ENCODE data around the gene ADAM12. TPM values are rescaled to one million over a fixed set of nuclear protein-coding genes. Genes with fewer than 3 reads are reported as not detected.

Gene ADAM12
- total and polyA plus RNA-seq, 7 donors, result 0.01 to 3.3 (median 0.24) TPM; not detected in 2

DNA sequence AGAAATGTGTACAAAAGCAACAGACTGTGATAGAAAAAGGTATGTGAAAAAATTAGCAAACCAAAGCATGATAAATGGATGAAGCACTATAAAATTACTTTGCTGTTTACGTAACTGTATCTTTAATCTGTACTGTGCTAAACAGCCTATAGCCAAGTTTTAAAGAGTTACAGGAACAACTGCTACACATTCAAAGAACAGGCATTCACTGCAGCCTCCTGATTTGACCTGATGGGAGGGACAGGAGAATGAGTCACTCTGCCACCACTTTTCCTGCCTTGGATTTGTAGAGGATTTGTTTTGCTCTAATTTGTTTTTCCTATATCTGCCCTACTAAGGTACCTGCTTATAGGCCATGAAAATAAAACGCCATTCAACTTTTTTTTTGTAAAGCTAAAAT lies 375.8 kb downstream of the ADAM12 start:
- intact Hi-C loops (cut with DNase I), result no loop called here
- H3K4me1 ChIP-seq, result no peaks in the 10 kb centered on the region
- no peak overlapping the region for H3K27ac ChIP-seq
- H3K4me3 ChIP-seq, result no peak overlapping the region
- DNase-seq (no peak), ATAC-seq (no peak)
- H3K27me3 ChIP-seq (ENCODE audit: insufficient read depth in 3 of 3, low read length in 2 of 3), result peaks cover 0 to 2% (median 0%) of the 10 kb centered on the region in 3 donors
- 93 to 94% (median 94%) methylated on average over 2 of the region's 2 CpGs for WGBS, 3 donors
- TF ChIP-seq, protein P1, sequence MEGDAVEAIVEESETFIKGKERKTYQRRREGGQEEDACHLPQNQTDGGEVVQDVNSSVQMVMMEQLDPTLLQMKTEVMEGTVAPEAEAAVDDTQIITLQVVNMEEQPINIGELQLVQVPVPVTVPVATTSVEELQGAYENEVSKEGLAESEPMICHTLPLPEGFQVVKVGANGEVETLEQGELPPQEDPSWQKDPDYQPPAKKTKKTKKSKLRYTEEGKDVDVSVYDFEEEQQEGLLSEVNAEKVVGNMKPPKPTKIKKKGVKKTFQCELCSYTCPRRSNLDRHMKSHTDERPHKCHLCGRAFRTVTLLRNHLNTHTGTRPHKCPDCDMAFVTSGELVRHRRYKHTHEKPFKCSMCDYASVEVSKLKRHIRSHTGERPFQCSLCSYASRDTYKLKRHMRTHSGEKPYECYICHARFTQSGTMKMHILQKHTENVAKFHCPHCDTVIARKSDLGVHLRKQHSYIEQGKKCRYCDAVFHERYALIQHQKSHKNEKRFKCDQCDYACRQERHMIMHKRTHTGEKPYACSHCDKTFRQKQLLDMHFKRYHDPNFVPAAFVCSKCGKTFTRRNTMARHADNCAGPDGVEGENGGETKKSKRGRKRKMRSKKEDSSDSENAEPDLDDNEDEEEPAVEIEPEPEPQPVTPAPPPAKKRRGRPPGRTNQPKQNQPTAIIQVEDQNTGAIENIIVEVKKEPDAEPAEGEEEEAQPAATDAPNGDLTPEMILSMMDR (IDR thresholded peaks at IDR 0.05), result no peak
- no peaks in the 10 kb centered on the region for H3K9me3 ChIP-seq
- H3K36me3 ChIP-seq (ENCODE audit: insufficient read depth in 1 of 2, low read depth in 1 of 2), result no peaks in the 10 kb centered on the region

DNA sequence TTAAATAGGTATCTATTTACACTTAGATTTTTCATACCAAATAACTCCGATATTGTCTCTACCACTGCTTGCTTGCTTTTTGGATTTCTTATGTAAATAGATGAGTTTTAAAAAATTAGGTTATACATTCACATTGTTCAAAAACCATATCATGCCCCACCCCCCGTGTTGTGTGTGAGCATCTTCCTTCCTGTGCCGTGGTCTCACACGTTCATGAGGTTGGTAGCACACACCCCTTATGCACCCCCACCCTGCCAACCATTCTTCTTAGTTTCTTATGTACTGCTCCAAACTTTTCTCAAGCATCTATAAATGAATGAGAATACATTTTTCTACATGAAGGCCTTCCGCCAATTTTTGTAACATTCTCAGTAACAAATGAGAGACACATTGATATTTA lies 376.3 kb downstream of the ADAM12 start:
- H3K9me3 ChIP-seq, result no peaks in the 10 kb centered on the region
- DNase-seq (no peak), ATAC-seq (no peak)
- TF ChIP-seq, protein P1 (IDR thresholded peaks at IDR 0.05), result no peak
- intact Hi-C loops (cut with DNase I), result no loop called here
- H3K4me1 ChIP-seq, result no peaks in the 10 kb centered on the region
- H3K4me3 ChIP-seq, result no peak overlapping the region
- H3K27me3 ChIP-seq (ENCODE audit: insufficient read depth in 3 of 3, low read length in 2 of 3), result peaks cover 0 to 2% (median 0%) of the 10 kb centered on the region in 3 donors
- no peak overlapping the region for H3K27ac ChIP-seq
- H3K36me3 ChIP-seq (ENCODE audit: insufficient read depth in 1 of 2, low read depth in 1 of 2), result no peaks in the 10 kb centered on the region
- 89 to 91% (median 89%) methylated on average over 5 of the region's 5 CpGs for WGBS, 3 donors

DNA sequence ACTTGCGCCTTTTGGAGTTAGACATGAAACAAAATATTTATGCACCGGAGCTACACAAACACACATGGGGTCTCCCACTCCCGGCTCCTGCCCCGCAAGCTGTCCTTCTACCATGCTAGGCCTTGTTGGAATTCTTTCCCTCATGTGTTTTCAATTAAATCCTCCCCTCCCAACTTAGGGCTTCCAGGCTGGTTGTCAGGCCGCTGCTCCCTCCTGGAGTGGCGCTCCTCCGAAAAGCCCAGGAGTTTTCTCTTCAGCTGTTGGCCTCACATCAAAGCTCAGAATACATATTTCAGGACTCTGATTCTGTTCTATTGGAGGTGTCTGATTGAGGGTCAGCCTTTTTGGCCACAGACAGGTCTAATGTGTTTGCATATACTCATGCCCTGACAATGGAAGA lies 378.6 kb downstream of the ADAM12 start:
- no peaks in the 10 kb centered on the region for H3K36me3 ChIP-seq (ENCODE audit: insufficient read depth in 1 of 2, low read depth in 1 of 2)
- no peak overlapping the region for H3K27ac ChIP-seq
- H3K27me3 ChIP-seq (ENCODE audit: insufficient read depth in 3 of 3, low read length in 2 of 3), result peaks cover 0 to 2% (median 0%) of the 10 kb centered on the region in 3 donors
- ATAC-seq (no peak), DNase-seq (no peak)
- no peaks in the 10 kb centered on the region for H3K4me1 ChIP-seq
- no peak overlapping the region for H3K4me3 ChIP-seq
- no peaks in the 10 kb centered on the region for H3K9me3 ChIP-seq
- TF ChIP-seq, protein P1 (IDR thresholded peaks at IDR 0.05), result no peak
- 82 to 90% (median 86%) methylated on average over 7 of the region's 7 CpGs for whole genome bisulfite sequencing, 3 donors
- intact Hi-C loops (cut with DNase I), result no loop called here

DNA sequence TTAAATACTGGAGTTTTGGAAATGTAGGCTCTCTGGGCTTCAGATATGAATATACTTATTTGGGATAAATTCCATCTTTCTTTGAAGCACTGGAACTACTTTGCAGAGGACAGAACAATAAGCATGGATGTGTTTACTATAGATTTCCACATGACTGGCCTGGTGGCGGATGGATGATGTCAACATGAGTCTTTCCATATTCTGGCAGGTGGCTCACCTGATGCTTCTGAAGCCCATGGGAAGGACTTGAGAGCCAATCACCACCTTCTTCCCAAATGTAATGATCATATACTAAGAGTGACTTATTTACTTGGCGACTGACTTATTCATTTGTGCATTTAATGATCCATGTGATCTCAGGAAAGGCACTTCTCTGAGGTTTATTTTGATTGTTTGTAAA lies 381.4 kb downstream of the ADAM12 start:
- H3K27ac ChIP-seq, result no peak overlapping the region
- H3K4me1 ChIP-seq, result no peaks in the 10 kb centered on the region
- DNase-seq, result no peak
- no peak for ATAC-seq
- no peak overlapping the region for H3K4me3 ChIP-seq
- intact Hi-C loops (cut with DNase I), result no loop called here
- TF ChIP-seq, protein P1 (IDR thresholded peaks at IDR 0.05), result no peak
- no peaks in the 10 kb centered on the region for H3K36me3 ChIP-seq (ENCODE audit: insufficient read depth in 1 of 2, low read depth in 1 of 2)
- H3K9me3 ChIP-seq, result no peaks in the 10 kb centered on the region
- H3K27me3 ChIP-seq (ENCODE audit: insufficient read depth in 3 of 3, low read length in 2 of 3), result peaks cover 0 to 2% (median 0%) of the 10 kb centered on the region in 3 donors
- 93 to 95% (median 94%) methylated on average over 2 of the region's 2 CpGs for WGBS, 3 donors

DNA sequence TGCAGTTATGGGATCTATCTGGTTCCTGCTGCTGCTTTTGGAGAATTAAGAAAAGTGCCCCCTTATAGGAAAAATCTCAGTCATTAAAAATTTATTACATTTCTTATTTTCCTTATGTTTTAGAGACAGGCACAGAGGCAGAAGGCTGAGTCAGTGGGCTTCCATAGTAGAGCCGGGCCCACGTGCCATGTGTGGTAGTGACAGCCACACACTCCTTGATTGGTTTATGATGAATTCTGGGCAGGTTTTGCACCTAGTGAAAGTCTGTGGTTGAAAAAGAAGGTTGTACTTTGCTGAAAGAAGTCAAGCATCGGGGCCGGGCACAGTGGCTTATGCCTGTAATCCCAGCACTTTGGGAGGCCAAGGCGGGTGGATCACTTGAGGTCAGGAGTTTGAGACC lies 382.0 kb downstream of the ADAM12 start:
- DNase-seq (no peak), ATAC-seq (no peak)
- Histone ChIP-seq H3K9me3 (no peaks in the 10 kb centered on the region), H3K27me3 (ENCODE audit: insufficient read depth in 3 of 3, low read length in 2 of 3) (peaks cover 0 to 2% (median 0%) of the 10 kb centered on the region in 3 donors), H3K27ac (no peak overlapping the region), H3K4me1 (no peaks in the 10 kb centered on the region), H3K36me3 (ENCODE audit: insufficient read depth in 1 of 2, low read depth in 1 of 2) (no peaks in the 10 kb centered on the region), H3K4me3 (no peak overlapping the region)
- intact Hi-C loops (cut with DNase I), result no loop called here
- TF ChIP-seq, protein P1 (IDR thresholded peaks at IDR 0.05), result no peak
- 69 to 93% (median 76%) methylated on average over 4 to 5 of the region's 5 CpGs for WGBS, 3 donors
